ENCODE data around the gene NQO2. TPM values are rescaled to one million over a fixed set of nuclear protein-coding genes. Genes with fewer than 3 reads are reported as not detected.
"Not testable (repeated sequence)": the region's sequence is repeated elsewhere in the genome, so short reads cannot be mapped to it uniquely, and the experiment has no call there.

Gene NQO2
- total RNA-seq, 1 experiment from 2014 or later = 26.8 TPM

DNA sequence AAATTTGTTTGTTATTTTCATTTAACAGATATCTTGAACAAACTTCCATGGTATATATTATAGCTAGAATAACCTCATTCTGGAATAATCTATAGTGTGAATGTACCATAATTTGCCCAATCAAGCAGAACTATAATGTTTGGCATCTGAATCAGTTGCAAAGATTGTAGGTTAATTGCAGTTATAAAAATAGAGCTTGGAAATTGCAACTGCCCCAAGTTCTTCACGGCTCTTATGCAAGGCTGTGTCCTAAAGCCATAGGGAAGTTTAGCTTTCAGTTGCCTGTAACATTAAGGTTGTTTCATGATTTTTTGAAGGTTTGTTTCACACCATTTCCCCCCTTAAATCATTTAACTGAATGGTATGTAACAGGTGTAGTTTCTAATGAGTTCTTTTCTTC lies 19.4 kb downstream of the NQO2 start:
- H3K9me2 ChIP-seq (replicated peaks; ENCODE audit: low read length) = no peaks in the 10 kb centered on the region
- POLR2A ChIA-PET (ENCODE audit: unreplicated experiment) = no interaction called here
- ATAC-seq = no peak
- H3K27ac ChIP-seq (ENCODE audit: low read length) = no peak overlapping the region
- H3K27me3 ChIP-seq (ENCODE audit: low read length) = no peaks in the 10 kb centered on the region
- intact Hi-C loops (cut with micrococcal nuclease) = no loop called here
- no TSS peak for BruUV-seq (replicated peaks)
- no peaks in the 10 kb centered on the region for H4K20me1 ChIP-seq (ENCODE audit: low read length)
- DNase-seq = no peak
- TF ChIP-seq EZH2 (IDR thresholded peaks at IDR 0.05; ENCODE audit: low read length, unreplicated experiment) (no peak), EZH2phosphoT487 (IDR thresholded peaks at IDR 0.05; ENCODE audit: borderline replicate concordance, low read length) (no peak)
- TF ChIP-seq, protein P1, sequence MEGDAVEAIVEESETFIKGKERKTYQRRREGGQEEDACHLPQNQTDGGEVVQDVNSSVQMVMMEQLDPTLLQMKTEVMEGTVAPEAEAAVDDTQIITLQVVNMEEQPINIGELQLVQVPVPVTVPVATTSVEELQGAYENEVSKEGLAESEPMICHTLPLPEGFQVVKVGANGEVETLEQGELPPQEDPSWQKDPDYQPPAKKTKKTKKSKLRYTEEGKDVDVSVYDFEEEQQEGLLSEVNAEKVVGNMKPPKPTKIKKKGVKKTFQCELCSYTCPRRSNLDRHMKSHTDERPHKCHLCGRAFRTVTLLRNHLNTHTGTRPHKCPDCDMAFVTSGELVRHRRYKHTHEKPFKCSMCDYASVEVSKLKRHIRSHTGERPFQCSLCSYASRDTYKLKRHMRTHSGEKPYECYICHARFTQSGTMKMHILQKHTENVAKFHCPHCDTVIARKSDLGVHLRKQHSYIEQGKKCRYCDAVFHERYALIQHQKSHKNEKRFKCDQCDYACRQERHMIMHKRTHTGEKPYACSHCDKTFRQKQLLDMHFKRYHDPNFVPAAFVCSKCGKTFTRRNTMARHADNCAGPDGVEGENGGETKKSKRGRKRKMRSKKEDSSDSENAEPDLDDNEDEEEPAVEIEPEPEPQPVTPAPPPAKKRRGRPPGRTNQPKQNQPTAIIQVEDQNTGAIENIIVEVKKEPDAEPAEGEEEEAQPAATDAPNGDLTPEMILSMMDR (conservative IDR thresholded peaks at IDR 0.05; ENCODE audit: low read depth, low read length) = no peak
- no peak overlapping the region for H3K4me2 ChIP-seq (ENCODE audit: low read length)
- CTCF ChIA-PET = no interaction called here
- H3K79me2 ChIP-seq (ENCODE audit: low read length) = peaks cover 5% of the 10 kb centered on the region; the same call in 1 of the 2 replicates
- H3K36me3 ChIP-seq (ENCODE audit: low read depth, low read length) = peaks cover 25% of the 10 kb centered on the region
- no peak overlapping the region for H2AFZ ChIP-seq (ENCODE audit: low read length)
- peaks cover 15% of the 10 kb centered on the region for H3K4me1 ChIP-seq (ENCODE audit: insufficient read depth, low read length)
- no peak overlapping the region for H3K4me3 ChIP-seq (ENCODE audit: low read length)
- H3F3A ChIP-seq (ENCODE audit: low read length, unreplicated experiment) = peaks cover 5% of the 10 kb centered on the region
- no peaks in the 10 kb centered on the region for H3K9me3 ChIP-seq (ENCODE audit: low read length)
- H3K9ac ChIP-seq (ENCODE audit: low read length) = no peak overlapping the region

DNA sequence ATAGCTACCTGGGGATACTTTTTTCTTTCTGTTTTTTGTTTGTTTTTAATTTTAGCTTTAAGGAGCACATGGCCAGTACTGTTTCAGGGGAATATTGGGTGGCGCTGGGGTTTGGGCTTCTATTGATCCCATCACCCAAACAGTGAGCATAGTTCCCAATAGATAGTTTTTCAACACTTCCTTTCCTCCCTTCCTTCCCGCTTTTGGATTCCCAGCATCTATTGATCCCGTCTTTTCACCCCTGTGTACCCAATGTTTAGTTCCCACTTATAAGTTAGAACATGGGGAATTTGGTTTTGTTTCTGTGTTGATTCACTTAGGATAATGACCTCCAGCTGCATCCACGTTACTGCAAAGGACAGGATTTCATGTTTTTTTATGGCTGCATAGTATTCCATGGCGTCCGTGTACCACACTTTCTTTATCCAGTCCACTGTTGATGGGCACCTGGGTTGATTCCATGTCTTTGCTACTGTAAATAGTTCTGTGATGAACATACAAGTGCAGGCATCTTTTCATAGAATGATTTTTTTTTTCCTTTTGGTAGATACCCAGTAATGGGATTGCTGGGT lies 20.1 kb downstream of the NQO2 start:
- no peaks in the 10 kb centered on the region for H4K20me1 ChIP-seq (ENCODE audit: low read length)
- POLR2A ChIA-PET (ENCODE audit: unreplicated experiment) = interaction anchor here (0.6 kb wide), 1 partner anchor 10 kb away, joined by 4 read pairs; no protein-coding TSS in a partner anchor

DNA sequence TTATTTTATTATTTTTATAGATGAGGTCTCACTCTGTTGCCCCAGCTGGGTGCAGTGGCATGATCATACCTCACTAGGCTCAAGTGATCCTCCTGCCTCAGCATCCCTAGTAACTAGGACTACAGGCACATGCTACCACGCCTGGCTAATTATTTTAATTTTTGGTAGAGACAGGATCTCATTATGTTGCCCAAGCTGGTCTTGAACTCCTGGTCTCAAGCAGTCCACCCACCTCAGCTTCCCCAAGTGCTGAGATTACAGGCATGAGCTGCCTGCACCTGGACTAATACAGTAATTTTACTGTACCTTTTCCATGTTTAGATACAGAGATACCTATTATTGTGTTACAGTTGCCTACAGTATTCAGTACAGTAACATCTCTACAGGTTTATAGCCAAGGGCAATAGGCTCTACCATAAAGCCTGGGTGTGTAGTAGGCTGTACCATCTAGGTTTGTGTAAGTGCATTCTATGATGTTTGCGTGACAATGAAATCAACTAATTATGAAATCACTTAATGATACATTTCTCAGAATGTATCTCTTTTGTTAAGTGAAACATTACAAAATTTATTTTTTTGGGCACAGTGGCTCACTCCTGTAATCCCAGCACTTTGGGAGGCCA lies 21.4 kb downstream of the NQO2 start:
- H3K4me3 ChIP-seq (ENCODE audit: low read length); H2AFZ ChIP-seq (ENCODE audit: low read length); H3K27ac ChIP-seq (ENCODE audit: low read length); DNase-seq; H3K9me3 ChIP-seq (ENCODE audit: low read length); H3K36me3 ChIP-seq (ENCODE audit: low read depth, low read length); H3K9me2 ChIP-seq (replicated peaks; ENCODE audit: low read length); ATAC-seq; H3K9ac ChIP-seq (ENCODE audit: low read length); intact Hi-C loops (cut with micrococcal nuclease); H3K79me2 ChIP-seq (ENCODE audit: low read length); H3K27me3 ChIP-seq (ENCODE audit: low read length); H3F3A ChIP-seq (ENCODE audit: low read length, unreplicated experiment); BruUV-seq (replicated peaks); H4K20me1 ChIP-seq (ENCODE audit: low read length); POLR2A ChIA-PET (ENCODE audit: unreplicated experiment); H3K4me2 ChIP-seq (ENCODE audit: low read length): not testable (repeated sequence)
- CTCF ChIA-PET = interaction anchor here (1.4 kb wide), 1 partner anchor 19 kb away, joined by 4 read pairs; no protein-coding TSS in a partner anchor
- H3K4me1 ChIP-seq (ENCODE audit: insufficient read depth, low read length) = peaks cover 24% of the 10 kb centered on the region

More for the DNA sequence above, 20.1 kb downstream of the NQO2 start:
- H2AFZ ChIP-seq (ENCODE audit: low read length) = no peak overlapping the region
- intact Hi-C loops (cut with micrococcal nuclease) = no loop called here
- peaks cover 22% of the 10 kb centered on the region for H3K4me1 ChIP-seq (ENCODE audit: insufficient read depth, low read length)
- H3F3A ChIP-seq (ENCODE audit: low read length, unreplicated experiment) = peaks cover 5% of the 10 kb centered on the region
- no peak overlapping the region for H3K27ac ChIP-seq (ENCODE audit: low read length)
- no peak for DNase-seq
- no peak overlapping the region for H3K4me2 ChIP-seq (ENCODE audit: low read length)
- H3K9ac ChIP-seq (ENCODE audit: low read length) = no peak overlapping the region
- CTCF ChIA-PET = interaction anchor here (1.4 kb wide), 1 partner anchor 18 kb away, joined by 4 read pairs; no protein-coding TSS in a partner anchor
- H3K36me3 ChIP-seq (ENCODE audit: low read depth, low read length) = peaks cover 17% of the 10 kb centered on the region
- no peak for ATAC-seq
- no peak overlapping the region for H3K4me3 ChIP-seq (ENCODE audit: low read length)
- H3K27me3 ChIP-seq (ENCODE audit: low read length) = no peaks in the 10 kb centered on the region
- no TSS peak for BruUV-seq (replicated peaks)
- H3K79me2 ChIP-seq (ENCODE audit: low read length) = peaks cover 5% of the 10 kb centered on the region; the same call in 1 of the 2 replicates
- TF ChIP-seq EZH2phosphoT487 (IDR thresholded peaks at IDR 0.05; ENCODE audit: borderline replicate concordance, low read length) = no peak
- TF ChIP-seq, protein P1 (conservative IDR thresholded peaks at IDR 0.05; ENCODE audit: low read depth, low read length) = no peak
- TF ChIP-seq EZH2 (IDR thresholded peaks at IDR 0.05; ENCODE audit: low read length, unreplicated experiment) = no peak
- no peaks in the 10 kb centered on the region for H3K9me2 ChIP-seq (replicated peaks; ENCODE audit: low read length)
- H3K9me3 ChIP-seq (ENCODE audit: low read length) = no peaks in the 10 kb centered on the region

All from PC-3 (cell line).